Transverse colon (tissue), 3 donors: ENCODE results near the gene NEDD4L.

Experiments used
- EP300 ChIP-seq: sonication (generic); formaldehyde crosslinking; IDR thresholded peaks from one replicate; pipeline ENCODE4 v1.6.1; 2017; ENCODE audit warnings: antibody characterized with exemption, low read depth
- TF ChIP-seq, protein P1 (sequence below), 5 experiments: fragments of 200-600 bp in 3 of 5; fragments of 450-650 bp in 2 of 5; sonication (generic) in 3 of 5; IDR thresholded peaks; 1 replicate in 2 of 5; 2 replicates in 3 of 5; pipeline ENCODE4 v1.5.1; 2016 to 2017; ENCODE audit warnings: antibody characterized with exemption in 5 of 5, inconsistent platforms in 3 of 5, mild to moderate bottlenecking in 2 of 5, moderate library complexity in 1 of 5

DNA sequence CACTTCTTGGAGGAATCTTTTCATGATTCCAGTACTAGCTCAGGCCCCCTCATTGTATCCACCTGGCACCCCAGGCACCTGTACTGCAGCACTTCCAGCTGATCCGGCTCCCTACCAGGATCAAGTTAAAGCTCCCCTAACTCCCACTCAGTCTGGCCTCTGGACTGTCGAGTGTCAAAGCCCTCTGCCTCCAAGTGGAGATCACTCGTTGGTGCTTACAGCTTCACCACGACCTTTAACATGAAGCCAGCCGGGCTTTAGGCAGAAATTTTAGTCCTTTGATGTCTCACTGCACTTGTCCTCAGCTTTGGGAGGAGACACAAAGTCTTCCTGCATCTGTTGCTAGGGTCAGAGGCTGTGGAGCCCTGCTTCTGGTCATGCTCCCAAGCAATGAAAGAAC lies 387.2 kb downstream of the NEDD4L start:
- TF ChIP-seq, protein P1, sequence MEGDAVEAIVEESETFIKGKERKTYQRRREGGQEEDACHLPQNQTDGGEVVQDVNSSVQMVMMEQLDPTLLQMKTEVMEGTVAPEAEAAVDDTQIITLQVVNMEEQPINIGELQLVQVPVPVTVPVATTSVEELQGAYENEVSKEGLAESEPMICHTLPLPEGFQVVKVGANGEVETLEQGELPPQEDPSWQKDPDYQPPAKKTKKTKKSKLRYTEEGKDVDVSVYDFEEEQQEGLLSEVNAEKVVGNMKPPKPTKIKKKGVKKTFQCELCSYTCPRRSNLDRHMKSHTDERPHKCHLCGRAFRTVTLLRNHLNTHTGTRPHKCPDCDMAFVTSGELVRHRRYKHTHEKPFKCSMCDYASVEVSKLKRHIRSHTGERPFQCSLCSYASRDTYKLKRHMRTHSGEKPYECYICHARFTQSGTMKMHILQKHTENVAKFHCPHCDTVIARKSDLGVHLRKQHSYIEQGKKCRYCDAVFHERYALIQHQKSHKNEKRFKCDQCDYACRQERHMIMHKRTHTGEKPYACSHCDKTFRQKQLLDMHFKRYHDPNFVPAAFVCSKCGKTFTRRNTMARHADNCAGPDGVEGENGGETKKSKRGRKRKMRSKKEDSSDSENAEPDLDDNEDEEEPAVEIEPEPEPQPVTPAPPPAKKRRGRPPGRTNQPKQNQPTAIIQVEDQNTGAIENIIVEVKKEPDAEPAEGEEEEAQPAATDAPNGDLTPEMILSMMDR (IDR thresholded peaks at IDR 0.05), result no peak
- no peak for TF ChIP-seq EP300
